ENCODE data around the gene CXCL10. TPM values are rescaled to one million over a fixed set of nuclear protein-coding genes. Genes with fewer than 3 reads are reported as not detected.

Gene CXCL10
- total and polyA plus RNA-seq, 9 of the 15 experiments (the other 6 are each of a cell fraction or from before 2014, with no cell fraction given), result 0.06 to 0.18 (median 0.08) TPM; not detected in 6

DNA sequence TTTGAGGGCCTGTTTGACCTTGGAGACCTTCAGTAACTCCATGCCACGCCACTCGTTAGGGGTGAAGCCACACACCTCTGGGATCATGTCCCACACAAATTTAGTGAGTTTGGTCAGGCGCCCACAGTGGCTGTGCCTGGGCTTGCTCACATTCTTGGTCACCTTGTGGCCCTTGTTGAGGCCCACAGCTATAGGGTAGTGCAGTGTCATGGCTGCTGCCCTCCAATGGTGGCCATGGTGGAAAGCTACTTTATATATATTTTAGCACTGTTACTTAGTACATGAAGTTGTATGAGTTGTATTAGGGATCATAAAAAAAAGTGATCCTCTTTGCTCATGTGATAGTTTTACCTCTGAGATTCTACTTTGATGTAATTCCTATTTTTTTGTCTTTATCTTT is 13.6 kb upstream of the CXCL10 start:
- no peak overlapping the region for H3K27ac ChIP-seq (ENCODE audit: extremely low read depth, low read depth, low read length)
- TF ChIP-seq, protein P1, sequence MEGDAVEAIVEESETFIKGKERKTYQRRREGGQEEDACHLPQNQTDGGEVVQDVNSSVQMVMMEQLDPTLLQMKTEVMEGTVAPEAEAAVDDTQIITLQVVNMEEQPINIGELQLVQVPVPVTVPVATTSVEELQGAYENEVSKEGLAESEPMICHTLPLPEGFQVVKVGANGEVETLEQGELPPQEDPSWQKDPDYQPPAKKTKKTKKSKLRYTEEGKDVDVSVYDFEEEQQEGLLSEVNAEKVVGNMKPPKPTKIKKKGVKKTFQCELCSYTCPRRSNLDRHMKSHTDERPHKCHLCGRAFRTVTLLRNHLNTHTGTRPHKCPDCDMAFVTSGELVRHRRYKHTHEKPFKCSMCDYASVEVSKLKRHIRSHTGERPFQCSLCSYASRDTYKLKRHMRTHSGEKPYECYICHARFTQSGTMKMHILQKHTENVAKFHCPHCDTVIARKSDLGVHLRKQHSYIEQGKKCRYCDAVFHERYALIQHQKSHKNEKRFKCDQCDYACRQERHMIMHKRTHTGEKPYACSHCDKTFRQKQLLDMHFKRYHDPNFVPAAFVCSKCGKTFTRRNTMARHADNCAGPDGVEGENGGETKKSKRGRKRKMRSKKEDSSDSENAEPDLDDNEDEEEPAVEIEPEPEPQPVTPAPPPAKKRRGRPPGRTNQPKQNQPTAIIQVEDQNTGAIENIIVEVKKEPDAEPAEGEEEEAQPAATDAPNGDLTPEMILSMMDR (IDR thresholded peaks at IDR 0.05 in 2 of 3, conservative IDR thresholded peaks at IDR 0.05 in 1 of 3; ENCODE audit: insufficient read depth in 2 of 3, low read depth in 1 of 3, low read length in 3 of 3), result peak in 2 of 3 experiments; percentile 16 to 31; a peak in 2 of 6 replicates
- TF ChIP-seq SMAD4 (CRISPR knock-in tag; conservative IDR thresholded peaks at IDR 0.05) (peak; percentile 37; the same call in 1 of the 2 replicates), ESRRA (IDR thresholded peaks at IDR 0.05; ENCODE audit: borderline replicate concordance, low read depth) (peak; percentile 38; the same call in 1 of the 2 replicates), YY1 (IDR thresholded peaks at IDR 0.05; ENCODE audit: borderline replicate concordance in 1 of 3, control insufficient read depth in 1 of 3, extremely low read depth in 1 of 3, insufficient read depth in 3 of 3, insufficient read length in 1 of 3, insufficient replicate concordance in 2 of 3, low read depth in 1 of 3, low read length in 2 of 3) (peak in 1 of 3 experiments; percentile 61), SMAD3 (CRISPR knock-in tag; conservative IDR thresholded peaks at IDR 0.05) (no peak), NUFIP1 (IDR thresholded peaks at IDR 0.05; ENCODE audit: partially characterized antibody) (no peak), NFE2 (IDR thresholded peaks at IDR 0.05; ENCODE audit: low read depth) (peak; percentile 48; the same call in 1 of the 2 replicates)
- TF ChIP-seq, protein P2, sequence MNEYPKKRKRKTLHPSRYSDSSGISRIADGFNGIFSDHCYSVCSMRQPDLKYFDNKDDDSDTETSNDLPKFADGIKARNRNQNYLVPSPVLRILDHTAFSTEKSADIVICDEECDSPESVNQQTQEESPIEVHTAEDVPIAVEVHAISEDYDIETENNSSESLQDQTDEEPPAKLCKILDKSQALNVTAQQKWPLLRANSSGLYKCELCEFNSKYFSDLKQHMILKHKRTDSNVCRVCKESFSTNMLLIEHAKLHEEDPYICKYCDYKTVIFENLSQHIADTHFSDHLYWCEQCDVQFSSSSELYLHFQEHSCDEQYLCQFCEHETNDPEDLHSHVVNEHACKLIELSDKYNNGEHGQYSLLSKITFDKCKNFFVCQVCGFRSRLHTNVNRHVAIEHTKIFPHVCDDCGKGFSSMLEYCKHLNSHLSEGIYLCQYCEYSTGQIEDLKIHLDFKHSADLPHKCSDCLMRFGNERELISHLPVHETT (CRISPR knock-in tag; conservative IDR thresholded peaks at IDR 0.05 in 1 of 2, IDR thresholded peaks at IDR 0.05 in 1 of 2), result 0 out of 4 replicates have a peak, but pooled peaks of 1 of the 2 experiments have one; percentile 20
- TF ChIP-seq, protein P3, sequence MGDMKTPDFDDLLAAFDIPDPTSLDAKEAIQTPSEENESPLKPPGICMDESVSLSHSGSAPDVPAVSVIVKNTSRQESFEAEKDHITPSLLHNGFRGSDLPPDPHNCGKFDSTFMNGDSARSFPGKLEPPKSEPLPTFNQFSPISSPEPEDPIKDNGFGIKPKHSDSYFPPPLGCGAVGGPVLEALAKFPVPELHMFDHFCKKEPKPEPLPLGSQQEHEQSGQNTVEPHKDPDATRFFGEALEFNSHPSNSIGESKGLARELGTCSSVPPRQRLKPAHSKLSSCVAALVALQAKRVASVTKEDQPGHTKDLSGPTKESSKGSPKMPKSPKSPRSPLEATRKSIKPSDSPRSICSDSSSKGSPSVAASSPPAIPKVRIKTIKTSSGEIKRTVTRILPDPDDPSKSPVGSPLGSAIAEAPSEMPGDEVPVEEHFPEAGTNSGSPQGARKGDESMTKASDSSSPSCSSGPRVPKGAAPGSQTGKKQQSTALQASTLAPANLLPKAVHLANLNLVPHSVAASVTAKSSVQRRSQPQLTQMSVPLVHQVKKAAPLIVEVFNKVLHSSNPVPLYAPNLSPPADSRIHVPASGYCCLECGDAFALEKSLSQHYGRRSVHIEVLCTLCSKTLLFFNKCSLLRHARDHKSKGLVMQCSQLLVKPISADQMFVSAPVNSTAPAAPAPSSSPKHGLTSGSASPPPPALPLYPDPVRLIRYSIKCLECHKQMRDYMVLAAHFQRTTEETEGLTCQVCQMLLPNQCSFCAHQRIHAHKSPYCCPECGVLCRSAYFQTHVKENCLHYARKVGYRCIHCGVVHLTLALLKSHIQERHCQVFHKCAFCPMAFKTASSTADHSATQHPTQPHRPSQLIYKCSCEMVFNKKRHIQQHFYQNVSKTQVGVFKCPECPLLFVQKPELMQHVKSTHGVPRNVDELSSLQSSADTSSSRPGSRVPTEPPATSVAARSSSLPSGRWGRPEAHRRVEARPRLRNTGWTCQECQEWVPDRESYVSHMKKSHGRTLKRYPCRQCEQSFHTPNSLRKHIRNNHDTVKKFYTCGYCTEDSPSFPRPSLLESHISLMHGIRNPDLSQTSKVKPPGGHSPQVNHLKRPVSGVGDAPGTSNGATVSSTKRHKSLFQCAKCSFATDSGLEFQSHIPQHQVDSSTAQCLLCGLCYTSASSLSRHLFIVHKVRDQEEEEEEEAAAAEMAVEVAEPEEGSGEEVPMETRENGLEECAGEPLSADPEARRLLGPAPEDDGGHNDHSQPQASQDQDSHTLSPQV (IDR thresholded peaks at IDR 0.05), result 0 out of 2 replicates have a peak, but pooled peaks have one; percentile 29
- TF ChIP-seq, protein P4, sequence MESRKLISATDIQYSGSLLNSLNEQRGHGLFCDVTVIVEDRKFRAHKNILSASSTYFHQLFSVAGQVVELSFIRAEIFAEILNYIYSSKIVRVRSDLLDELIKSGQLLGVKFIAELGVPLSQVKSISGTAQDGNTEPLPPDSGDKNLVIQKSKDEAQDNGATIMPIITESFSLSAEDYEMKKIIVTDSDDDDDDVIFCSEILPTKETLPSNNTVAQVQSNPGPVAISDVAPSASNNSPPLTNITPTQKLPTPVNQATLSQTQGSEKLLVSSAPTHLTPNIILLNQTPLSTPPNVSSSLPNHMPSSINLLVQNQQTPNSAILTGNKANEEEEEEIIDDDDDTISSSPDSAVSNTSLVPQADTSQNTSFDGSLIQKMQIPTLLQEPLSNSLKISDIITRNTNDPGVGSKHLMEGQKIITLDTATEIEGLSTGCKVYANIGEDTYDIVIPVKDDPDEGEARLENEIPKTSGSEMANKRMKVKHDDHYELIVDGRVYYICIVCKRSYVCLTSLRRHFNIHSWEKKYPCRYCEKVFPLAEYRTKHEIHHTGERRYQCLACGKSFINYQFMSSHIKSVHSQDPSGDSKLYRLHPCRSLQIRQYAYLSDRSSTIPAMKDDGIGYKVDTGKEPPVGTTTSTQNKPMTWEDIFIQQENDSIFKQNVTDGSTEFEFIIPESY (CRISPR knock-in tag; IDR thresholded peaks at IDR 0.05), result no peak
- 48% methylated on average over 3 of the region's 3 CpGs for WGBS (ENCODE audit: insufficient coverage, low coverage, missing lambda C conversion rate)
- in situ Hi-C loops (cut with MboI) (no loop called here), intact Hi-C loops (cut with micrococcal nuclease) (no loop called here)
- H3K9me3 ChIP-seq (replicated peaks; ENCODE audit: control insufficient read depth, insufficient read depth, low read depth, low read length), result no peaks in the 10 kb centered on the region
- no peaks in the 10 kb centered on the region for H3K79me2 ChIP-seq (ENCODE audit: control insufficient read depth, insufficient read depth, low read length)
- H4K20me1 ChIP-seq (replicated peaks; ENCODE audit: control insufficient read depth, insufficient read depth, low read length), result no peaks in the 10 kb centered on the region
- H3K9me1 ChIP-seq (ENCODE audit: control insufficient read depth, insufficient read depth, low read length), result no peaks in the 10 kb centered on the region
- BruUV-seq (replicated peaks), result no TSS peak
- CTCF ChIA-PET (ENCODE audit: low intra/inter-chr PET ratio), result no interaction called here
- no peaks in the 10 kb centered on the region; a peak in 1 of 5 replicates for H3K27me3 ChIP-seq (ENCODE audit: control insufficient read depth in 2 of 2, insufficient read depth in 2 of 2, low read length in 2 of 2)
- H3K36me3 ChIP-seq (ENCODE audit: control insufficient read depth, insufficient read depth, low read length), result no peaks in the 10 kb centered on the region
- ATAC-seq (peak; percentile 82), DNase-seq (ENCODE audit: extremely low read depth in 1 of 4, low spot score in 3 of 4) (peak in 1 of 4 experiments; percentile 26), FAIRE-seq (peak; percentile 44)
- no peak overlapping the region for H3K4me3 ChIP-seq
- H3K4me1 ChIP-seq (replicated peaks in 1 of 2; ENCODE audit: control insufficient read depth in 2 of 2, insufficient read depth in 2 of 2, low read length in 2 of 2), result peaks cover 0 to 6% of the 10 kb centered on the region in 2 experiments; a peak in 2 of 5 replicates
- H3K4me2 ChIP-seq (ENCODE audit: insufficient read depth, low read length), result no peak overlapping the region; the same call in 1 of the 2 replicates
- H2AFZ ChIP-seq (ENCODE audit: low read depth, low read length), result peak overlapping the region; percentile 53; the same call in 1 of the 2 replicates
- POLR2A ChIA-PET, result interaction anchor here (0.7 to 0.8 kb wide), 2 partner anchors 8 to 41 kb away, joined by 3 read pairs; no protein-coding TSS in a partner anchor
- no peak overlapping the region for H3K9ac ChIP-seq (ENCODE audit: insufficient read depth in 1 of 2, low read depth in 2 of 2, low read length in 2 of 2)

All from K562 (cell line).